Measurements from ENCODE around the gene LOX. TPM values are rescaled to one million over a fixed set of nuclear protein-coding genes. Genes with fewer than 3 reads are reported as not detected.
"Not testable (repeated sequence)": the region's sequence is repeated elsewhere in the genome, so short reads cannot be mapped to it uniquely, and the experiment has no call there.

LOX gene
- total RNA-seq, 4 donors from 2014 or later = 29.3 to 76.5 (median 33.2) TPM

- no peak for DNase-seq (ENCODE audit: low spot score)
- ATAC-seq (ENCODE audit: low FRiP score) = no peak
- TF ChIP-seq, protein P1, sequence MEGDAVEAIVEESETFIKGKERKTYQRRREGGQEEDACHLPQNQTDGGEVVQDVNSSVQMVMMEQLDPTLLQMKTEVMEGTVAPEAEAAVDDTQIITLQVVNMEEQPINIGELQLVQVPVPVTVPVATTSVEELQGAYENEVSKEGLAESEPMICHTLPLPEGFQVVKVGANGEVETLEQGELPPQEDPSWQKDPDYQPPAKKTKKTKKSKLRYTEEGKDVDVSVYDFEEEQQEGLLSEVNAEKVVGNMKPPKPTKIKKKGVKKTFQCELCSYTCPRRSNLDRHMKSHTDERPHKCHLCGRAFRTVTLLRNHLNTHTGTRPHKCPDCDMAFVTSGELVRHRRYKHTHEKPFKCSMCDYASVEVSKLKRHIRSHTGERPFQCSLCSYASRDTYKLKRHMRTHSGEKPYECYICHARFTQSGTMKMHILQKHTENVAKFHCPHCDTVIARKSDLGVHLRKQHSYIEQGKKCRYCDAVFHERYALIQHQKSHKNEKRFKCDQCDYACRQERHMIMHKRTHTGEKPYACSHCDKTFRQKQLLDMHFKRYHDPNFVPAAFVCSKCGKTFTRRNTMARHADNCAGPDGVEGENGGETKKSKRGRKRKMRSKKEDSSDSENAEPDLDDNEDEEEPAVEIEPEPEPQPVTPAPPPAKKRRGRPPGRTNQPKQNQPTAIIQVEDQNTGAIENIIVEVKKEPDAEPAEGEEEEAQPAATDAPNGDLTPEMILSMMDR (IDR thresholded peaks at IDR 0.05) = no peak
Observed at GRCh38 chr5:122095158-122095557, 17.1 kb upstream of the LOX start.

GRCh38 chr5:122094251-122094650, 16.2 kb upstream of the LOX start:
- ATAC-seq (ENCODE audit: low FRiP score) = not testable (repeated sequence)

GRCh38 chr5:122093415-122094180, 15.5 kb upstream of the LOX start:
- no peak for ATAC-seq (ENCODE audit: low FRiP score)
- TF ChIP-seq, protein P1 (IDR thresholded peaks at IDR 0.05) = no peak
- no peak for DNase-seq (ENCODE audit: low spot score)

More at GRCh38 chr5:122094251-122094650, 16.2 kb upstream of the LOX start:
- DNase-seq (ENCODE audit: low spot score) = not testable (repeated sequence)

- peak; percentile 38 for ATAC-seq (ENCODE audit: low FRiP score)
- TF ChIP-seq, protein P1 (IDR thresholded peaks at IDR 0.05) = no peak
- no peak for DNase-seq (ENCODE audit: low spot score)
Observed at GRCh38 chr5:122091936-122092600, 14.0 kb upstream of the LOX start.

GRCh38 chr5:122089096-122090013, 11.3 kb upstream of the LOX start:
- ATAC-seq (ENCODE audit: low FRiP score) = peak; percentile 72
- no peak for DNase-seq (ENCODE audit: low spot score)

DNA sequence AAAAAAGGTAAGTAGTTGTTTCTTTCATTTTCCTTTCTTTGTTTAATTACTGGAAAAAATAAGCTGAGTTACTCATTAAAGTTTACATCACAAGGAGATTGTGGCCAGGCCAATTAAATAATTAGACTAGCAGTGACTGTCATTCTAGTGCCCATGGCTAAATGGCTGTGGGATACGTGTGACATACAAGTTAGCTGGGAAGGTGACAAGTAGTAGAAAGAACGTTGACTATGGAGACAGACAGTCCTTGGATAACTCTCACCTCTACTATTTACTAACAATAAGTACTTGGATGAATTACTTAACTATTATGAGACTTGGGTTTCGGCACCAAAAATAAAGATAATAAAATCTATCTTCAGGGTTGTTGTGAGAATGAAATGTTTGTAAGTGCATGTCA, 7.0 kb upstream of the LOX start:
- TF ChIP-seq, protein P1 (IDR thresholded peaks at IDR 0.05) = no peak
- no peak for ATAC-seq (ENCODE audit: low FRiP score)

More at GRCh38 chr5:122089096-122090013, 11.3 kb upstream of the LOX start:
- TF ChIP-seq, protein P1 (IDR thresholded peaks at IDR 0.05) = no peak

DNA sequence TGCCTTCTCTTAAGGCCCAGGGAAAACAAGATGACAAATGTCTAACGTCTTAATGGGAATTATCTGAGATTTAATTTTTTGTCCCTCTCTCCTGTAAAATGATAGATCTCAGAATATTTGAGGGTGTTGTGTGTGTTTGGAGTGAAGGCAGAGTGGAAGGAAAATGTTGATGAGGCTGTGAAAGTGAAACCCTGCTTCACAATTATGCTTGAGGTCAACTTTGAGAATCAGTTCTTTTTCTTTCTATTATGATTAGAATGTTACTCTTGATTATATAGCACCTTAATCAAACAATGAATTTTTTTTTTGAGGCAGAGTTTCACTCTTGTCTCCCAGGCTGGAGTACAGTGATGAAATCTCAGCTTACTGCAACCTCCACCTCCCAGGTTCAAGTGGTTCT, 5.5 kb upstream of the LOX start:
- TF ChIP-seq, protein P1 (IDR thresholded peaks at IDR 0.05) = no peak
- no peak for ATAC-seq (ENCODE audit: low FRiP score)
- DNase-seq (ENCODE audit: low spot score) = no peak

More for the DNA sequence above, 7.0 kb upstream of the LOX start:
- DNase-seq (ENCODE audit: low spot score) = no peak

All from omental fat pad (tissue), 4 donors.